Measurements from ENCODE around the gene LCA5.
"Not testable (repeated sequence)": the region's sequence is repeated elsewhere in the genome, so short reads cannot be mapped to it uniquely, and the experiment has no call there.

The LCA5 gene

DNA sequence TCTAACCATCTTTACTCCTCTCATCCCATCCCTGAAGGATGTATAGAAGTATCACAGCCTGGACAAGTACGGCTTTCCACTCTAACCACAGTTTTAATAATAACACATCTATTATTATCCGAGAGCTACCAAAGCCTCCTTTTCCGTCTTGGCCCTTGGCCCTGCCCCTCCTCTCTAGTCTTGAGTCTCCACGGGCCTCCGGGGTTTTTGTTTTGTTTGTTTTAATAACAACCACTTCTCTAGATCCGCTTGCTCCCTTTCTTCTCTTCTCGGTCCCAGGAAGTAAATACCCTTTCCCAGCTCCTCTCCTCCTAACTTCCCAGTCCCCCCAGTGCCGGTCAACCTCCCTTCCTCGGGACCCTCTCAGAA, 661 bp downstream of the LCA5 start:
- DNase-seq, result peak; percentile 75

DNA sequence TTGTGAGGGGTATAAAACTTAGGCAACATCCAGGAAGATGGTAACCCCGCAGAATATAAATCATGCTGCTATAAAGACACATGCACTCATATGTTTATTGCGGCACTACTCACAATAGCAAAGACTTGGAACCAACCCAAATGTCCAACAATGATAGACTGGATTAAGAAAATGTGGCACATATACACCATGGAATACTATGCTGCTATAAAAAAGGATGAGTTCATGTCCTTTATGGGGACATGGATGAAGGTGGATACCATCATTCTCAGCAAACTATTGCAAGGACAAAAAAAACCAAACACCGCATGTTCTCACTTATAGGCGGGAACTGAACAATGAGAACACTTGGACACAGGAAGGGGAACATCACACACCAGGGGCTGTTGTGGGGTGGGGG, 7.7 kb downstream of the LCA5 start:
- not testable (repeated sequence) for DNase-seq

DNA sequence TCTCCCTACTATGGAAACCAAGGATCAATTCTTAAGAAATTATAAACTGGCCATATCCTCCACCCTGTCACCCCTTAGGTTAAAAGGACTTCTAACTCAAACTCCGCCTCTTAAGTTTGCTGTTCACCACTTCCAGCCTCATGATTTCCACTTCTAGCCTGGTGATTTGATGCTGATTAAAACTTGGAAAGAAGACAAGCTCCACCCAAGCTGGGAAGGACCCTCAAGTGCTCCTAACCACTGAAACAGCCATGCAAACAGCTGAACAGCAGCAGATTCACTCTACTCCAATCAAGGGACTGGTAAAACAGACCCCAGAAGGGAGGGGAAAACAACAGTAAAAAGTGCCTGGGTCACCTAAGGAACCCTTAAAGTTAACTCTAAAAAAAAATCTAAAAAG, 10.3 kb downstream of the LCA5 start:
- peak; percentile 61 for DNase-seq

DNA sequence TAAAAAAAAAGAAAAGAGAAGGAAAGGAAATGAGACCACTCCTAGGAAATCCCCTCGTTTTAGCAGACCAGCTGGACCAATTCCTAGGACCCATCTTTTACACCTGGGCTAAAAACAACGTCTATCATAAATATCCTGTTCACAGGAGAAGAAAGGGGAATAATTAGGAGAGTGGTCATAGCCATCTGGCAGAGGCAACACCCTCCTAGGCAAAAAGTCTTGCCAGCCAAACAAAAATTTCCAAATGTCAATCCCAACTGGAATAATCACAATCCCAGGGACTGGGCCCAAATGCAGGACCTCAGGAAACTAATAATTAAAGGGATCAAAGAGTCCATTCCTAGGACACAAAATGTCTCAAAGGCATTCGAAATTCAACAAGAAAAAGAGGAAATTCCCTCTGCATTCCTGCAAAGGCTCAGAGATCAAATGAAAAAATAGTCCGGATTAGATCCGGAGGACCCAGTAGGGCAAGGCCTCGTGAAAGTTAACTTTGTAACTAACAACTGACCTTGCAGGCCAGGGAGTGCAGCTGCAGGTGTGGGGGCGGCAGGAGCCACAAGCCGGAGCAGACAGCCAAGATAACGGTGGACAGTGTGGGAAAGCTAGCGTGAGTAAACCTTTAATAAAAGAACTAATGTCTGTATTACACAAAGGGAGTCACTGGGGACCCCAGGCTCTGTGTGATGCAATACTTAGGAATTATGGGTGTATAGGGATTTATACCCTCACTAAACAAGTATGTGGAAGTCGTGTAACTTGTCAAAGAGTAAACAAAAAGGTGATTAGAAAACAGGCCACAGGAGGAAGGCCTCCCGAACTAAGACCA, 11.7 kb downstream of the LCA5 start:
- DNase-seq, result no peak

DNA sequence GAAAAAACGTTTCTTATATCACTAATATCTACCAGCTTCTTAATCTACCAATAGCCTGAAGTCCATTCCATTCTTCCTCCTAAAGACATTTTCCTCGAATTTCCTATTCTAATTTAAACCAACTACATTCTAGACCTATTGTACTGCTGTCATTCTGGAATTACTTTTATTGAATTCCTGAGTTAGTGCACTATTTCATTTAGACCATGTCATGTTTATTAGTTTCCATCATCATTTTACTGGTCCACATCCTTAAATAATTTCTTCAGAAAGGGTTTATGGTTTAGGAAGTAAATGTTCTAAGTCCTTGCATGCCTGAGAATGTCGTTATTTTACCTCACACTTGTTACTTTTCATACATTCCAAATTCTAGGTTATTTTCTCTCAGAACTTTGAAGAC, 13.2 kb downstream of the LCA5 start:
- DNase-seq, result no peak

DNA sequence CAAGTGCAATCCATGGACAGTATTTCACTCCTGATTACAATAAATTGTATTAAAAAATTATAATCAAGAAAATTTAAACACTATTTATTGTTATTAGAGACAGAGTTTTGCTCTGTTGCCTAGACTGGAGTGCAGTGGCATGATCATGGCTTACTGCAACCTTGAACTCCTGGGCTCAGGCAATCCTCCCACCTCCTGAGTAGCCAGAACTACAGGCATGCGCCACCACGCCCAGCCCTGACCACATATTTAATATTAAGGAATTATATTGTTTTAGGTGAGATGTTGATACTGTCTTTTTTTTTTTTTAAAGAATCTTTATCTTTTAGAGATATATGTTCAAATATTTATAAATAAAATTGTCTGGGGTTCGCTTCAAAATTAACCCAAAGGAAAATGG, 14.6 kb downstream of the LCA5 start:
- DNase-seq, result no peak

DNA sequence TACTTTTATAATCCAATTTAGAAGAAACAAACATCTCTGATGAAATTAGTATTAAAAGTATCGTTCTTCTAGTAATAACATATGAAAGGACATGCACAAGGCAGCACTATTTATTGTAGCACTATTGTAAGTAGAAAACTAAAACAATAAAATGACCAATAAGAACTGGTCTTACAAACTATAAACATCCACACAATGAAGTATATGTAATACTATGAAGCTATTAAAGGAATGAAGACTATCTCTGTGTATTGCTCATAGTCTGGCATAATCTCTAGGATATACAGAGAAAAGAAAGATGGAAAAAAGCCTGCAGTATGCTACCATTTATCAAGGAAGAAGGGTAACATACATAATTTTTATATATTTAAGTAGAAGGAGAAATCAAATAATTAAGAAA, 16.7 kb downstream of the LCA5 start:
- no peak for DNase-seq

DNA sequence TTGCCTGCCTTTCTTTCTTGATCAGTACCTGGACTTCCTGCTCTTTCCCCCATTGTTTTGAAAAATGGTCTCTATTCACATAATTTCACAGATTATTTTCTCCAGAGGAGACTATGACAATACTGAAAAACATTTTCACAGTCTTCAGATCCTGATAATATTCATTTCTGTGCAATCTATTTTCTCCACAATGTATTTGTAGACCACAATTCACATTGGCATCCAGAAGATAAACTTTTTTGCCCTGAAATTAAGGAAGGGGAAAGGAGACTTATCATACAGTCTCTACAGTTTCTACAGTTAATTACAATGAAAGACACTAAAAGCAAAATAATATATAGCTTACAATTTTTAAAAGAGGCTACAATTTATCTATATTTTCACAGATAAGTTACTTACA, 18.4 kb downstream of the LCA5 start:
- no peak for DNase-seq

DNA sequence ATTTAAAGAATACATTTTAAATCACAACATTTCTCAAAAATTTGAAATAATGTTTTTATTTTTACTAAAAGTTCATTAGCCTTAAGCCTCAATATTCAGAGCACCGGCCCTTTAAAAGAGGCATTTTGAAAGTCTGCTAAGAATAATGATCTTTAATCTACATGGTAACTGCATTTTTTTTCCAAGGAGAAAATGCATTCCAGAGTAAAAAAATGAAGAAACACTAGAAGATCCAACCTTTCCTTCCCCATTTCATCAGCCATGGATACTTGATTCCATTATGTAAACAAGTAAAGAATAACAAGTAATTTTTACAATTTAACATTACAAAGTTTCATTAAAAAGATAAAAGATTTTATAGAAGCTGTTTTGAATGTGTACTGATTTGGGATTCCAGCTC, 21.8 kb downstream of the LCA5 start:
- DNase-seq, result no peak

DNA sequence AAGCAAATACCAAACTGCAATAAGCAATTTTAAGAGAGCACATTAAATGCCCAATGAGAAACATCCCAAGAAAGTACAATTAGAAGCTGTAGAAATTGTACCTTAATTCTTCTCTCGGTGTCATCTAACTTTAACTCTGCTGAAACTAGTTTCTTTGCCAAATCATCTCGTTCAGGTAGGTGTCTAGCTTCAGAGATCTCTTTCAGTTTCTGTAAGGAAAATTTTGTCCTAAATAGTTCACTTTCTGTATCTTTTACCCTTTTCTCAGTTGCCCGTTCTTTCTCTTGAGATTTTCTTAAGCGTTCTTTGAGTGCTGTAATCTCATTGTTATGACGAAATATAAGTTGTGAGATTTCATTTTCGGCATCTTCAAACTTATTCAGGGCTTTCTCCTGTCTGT, 24.1 kb downstream of the LCA5 start:
- no peak for DNase-seq

DNA sequence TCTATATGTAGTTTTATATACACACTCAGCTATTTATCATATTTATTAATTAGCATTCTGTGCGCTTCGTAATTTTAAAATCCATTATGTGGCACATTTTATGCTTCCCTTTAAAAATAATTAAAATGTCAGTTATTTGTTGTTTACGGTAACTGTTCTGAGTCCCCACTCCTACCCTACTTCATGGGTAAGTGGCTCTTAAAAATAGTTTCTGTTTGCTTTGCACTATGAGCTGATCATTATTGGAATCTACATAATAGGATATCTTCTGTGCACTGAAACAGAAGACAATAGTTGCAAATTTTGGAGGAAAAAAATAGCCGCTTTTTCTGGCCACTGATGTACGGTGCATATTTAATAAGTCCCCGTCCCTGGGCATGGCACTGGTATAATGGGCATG, 25.2 kb downstream of the LCA5 start:
- DNase-seq, result peak; percentile 95

DNA sequence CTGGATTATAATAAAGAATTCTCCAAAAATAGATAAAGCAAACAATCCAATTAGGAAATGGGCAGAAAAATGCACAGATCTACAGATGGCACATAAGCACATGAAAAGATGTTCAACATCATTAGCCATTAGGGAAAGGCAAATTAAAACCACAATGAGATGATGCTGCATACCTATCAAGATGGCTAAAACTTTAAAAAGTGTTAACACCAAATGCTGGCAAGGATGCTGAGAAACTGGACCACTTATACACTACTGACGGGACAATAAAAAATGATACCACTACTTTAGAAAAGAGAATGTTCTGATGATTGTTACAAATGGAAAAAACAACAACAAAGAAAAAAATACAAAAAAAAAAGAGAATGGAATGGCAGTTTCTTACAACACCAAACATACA, 26.5 kb downstream of the LCA5 start:
- no peak for DNase-seq

DNA sequence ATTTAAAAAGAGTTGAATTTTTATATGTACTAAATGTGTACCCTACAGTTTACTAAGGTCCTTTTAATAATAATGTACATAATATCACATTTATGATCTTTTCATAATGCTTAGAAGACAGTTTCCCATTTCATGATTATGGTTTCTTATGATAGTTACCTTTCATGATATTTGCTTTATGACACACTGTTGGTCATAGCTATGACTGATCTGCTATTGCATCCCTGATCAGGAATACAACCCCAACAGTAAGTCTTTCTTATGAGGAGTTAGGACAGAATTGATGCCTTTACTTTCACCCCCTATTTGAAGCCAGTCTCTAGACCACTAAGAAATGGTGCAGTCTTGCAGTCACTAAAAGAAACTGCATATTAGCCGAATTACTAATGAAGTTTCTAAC, 31.0 kb downstream of the LCA5 start:
- DNase-seq, result no peak

DNA sequence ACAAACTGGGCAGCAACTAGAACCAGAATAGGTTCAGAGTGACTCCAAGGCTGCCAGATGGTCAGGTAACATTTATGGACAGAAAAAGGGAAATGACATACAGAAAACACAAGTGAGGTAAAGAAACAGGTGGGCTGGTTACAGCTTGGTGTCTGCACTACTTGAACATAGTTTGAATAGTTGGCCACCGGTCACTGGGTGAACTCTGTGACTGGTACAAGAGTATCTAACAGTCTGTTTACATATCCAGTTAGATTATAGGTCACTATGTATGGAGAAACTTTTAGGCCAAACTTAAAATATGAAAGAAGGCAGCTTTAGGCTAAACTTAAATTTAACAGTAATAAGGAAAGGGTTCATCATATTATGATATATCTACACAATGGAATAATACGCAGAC, 32.9 kb downstream of the LCA5 start:
- DNase-seq, result no peak

DNA sequence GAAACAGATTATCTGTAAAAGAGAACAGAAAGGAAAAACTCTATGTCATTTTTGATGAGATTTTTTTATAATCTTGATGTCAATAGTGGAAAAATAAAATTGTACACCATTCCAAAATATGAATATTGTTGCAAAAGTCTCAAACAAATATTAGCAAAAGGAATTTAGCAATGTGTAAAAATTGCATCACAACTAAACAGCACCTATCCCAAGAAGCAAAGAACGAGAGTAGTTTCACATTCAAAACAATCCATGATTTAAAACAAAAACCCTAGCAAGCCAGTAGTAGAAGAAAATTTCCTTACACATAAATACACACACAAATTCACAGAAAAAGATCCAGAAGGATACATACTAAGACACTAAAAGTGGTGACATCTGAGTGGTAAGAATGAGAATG, 38.4 kb downstream of the LCA5 start:
- no peak for DNase-seq

DNA sequence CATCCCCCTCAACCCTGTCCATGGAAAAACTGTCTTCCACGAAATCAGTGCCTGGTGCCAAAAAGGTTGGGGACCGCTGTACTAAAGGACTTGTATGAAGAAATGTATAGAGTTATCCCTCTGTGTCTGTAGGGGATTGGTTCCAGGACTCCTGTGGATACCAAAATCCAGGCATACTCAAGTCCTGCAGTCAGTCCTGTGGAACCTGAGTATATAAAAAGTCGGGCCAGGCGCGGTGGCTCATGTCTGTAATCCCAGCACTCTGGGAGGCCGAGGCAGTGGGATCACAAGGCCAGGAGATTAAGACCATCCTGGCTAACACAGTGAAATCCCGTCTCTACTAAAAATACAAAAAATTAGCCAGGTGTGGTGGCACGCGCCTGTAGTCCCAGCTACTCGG, 42.0 kb downstream of the LCA5 start:
- no peak for DNase-seq

DNA sequence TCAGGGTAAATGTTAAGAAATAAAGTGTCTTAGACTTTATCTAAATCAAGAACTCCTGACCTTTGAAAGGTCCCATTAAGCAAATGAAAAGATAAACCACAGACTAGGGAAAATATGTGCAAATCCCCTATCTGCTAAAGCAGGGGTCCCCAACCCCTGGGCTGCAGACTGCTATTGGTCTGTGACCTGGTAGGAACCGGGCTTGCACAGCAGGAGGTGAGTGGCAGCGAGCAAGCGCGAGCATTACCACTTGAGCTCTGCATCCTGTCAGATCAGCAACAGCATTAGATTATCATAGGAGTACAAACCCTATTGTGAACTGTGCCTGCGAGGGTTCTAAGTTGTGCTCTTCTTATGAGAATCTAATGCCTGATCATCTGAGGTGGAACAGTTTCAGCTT, 42.4 kb downstream of the LCA5 start:
- DNase-seq, result no peak

DNA sequence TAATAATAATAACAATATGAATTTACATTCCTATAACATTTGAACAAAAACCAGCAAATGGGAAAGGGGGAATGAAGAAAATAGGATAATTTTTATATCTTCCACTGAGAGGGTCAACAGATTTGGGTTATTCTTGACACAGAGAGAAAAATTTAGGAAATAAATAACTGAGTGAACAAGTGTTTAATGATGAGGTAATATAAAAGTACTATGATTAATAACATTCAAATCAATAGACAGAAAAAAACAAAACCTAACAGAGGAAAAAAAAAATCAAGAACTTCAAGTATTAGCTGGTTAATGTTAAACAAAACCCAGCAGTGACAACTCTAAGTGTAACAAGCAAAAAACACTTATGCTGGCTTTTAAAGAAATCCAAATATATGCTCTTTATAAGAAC, 66.5 kb downstream of the LCA5 start:
- no peak for DNase-seq

DNA sequence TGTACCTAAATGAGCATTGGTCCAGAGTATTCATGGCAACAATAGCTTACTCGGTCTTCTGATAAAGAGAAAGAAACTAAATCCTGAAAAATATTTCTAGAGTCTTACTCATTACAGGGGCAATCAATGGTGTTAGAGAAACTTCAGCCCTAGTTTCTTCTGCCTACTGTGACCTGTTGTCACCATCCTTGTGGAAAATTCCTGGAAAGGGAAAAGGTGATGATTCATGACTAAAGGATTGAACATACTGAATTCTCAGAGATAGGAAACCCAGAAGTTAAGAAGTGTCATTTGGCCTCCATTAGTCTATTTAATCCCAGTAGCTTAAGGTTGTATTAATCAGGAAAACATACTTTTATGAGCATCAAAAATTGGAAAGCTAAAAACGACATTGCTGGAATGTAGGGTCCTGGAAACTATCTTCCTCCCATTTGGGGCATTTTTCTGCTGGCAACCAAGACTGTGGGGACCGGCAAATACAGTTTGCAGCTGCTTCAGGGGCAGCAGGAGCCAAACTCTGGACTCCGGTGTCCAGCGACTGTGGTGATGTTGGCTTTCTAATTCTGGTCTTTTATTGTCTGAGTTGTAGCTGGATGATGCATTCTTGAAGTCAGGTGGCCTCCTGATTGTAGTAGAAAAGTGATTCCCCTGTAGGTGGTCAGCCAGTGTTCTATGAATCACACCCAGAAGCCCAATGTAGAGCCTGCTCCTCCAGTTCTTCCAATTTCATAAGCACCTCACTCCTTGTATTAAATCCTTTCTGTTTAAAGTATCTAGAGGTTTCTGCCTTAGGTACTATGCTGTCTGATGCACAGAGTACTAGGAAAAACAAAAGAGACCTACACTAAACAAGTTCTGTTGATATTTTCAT, 67.6 kb downstream of the LCA5 start:
- DNase-seq, result no peak

DNA sequence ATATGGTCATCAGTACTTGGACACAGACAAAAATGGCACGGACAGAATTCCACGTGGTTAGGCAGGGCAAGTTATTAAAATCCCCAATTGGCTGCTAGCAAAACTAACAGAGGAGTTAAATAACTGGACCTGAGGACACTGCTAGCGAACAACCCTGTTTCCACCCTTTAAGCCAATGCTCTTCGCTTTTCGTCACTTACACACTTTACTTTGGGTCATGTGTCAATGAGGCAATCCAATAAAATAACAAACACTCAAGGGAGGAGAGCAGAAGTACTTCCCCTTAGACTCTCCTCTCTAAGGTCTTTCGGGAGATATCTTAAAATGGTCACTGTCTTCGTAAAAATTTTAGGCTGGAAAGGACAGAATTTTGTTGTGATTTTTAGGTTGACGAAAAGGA, 68.6 kb downstream of the LCA5 start:
- no peak for DNase-seq

DNA sequence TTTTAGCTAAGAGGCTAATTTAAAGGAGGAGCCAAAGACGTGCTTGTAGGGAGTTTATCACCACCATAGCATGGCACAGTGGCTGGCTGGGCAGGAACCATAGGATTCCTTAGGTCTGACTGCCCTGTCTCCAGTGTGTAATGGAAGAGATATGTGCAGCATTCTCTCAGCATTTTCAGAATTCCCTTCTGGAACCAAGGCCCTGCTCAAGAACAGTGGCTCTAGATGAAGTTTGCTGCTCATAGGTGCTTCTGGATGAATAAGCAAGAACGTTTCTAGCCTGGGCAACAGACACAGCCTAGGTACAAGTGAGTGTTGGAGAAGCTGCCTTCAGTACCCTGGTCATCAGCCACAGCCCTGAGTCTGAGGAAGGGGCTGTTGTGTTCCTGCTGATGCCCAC, 69.1 kb downstream of the LCA5 start:
- DNase-seq, result no peak

DNA sequence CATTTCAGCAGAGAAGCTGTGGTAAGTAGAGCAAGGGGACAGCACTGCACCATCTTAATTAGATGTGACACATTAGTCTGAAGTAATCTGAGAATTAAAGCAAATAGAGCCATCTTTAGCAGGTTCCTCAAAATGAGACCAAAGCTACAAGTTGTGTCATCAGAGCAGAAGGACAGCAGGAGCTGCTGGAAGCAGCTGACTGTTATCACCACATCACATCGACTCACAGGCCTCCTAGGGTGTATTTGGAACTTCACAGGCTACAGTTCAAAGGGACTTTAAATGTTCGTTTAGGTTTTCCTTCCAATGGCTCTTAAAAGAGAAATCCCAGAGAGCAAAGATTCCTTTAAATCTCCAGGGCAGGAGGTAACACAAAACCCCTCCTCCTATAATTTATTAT, 69.5 kb downstream of the LCA5 start:
- DNase-seq, result no peak

DNA sequence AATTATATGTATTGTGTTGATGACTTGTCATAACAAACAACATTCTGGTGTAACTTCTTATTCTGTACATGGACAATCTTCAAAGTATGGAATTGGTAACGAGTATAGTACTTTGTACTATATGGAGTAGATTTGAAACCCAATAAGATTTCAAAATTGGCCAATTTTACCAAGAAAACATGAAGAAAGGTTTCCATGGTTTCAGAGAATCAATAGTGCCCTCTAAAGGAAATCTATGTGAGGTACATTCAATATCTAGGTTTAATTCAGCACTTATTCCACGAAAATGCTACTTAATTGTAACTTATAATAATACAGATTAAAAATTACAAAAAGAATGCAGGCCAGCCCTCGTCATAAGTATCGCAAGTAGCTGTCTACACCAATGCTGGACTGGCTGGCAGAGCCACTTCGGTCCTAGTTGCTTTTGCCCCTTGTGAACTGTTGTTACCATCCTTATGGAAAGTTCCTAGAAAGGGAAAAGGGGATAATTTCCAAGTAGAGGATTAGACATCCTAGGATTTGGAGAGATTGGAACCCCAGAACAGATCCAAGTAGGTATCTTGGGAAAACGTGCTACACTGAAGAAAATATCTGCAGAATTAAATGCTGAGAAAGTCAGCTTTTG, 70.9 kb downstream of the LCA5 start:
- DNase-seq, result peak; percentile 74

DNA sequence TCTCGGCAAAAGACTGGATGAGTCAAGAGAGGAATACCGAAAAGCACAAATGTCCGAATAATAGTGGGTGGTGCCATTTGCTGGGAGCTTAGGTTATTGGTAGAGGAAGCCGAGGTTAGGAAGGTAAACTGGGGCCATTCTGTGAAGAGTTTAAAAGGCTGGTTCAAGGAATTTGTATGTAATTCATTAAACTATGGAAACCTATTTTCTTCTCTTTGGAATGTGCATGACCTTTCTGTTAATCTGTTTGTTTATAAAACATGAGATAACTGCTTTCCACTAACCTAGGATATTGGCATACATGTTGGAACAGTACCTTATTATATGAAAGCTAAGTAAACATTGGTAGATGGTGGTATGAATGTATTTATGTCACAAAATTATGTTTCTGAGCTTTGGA, 71.8 kb downstream of the LCA5 start:
- peak; percentile 20 for DNase-seq
